Measurements from ENCODE around the gene LMCD1. TPM values are rescaled to one million over a fixed set of nuclear protein-coding genes. Genes with fewer than 3 reads are reported as not detected.

The LMCD1 gene
- total RNA-seq, 6 experiments from 2014 or later = 3.0 to 24.0 (median 8.4) TPM

DNA sequence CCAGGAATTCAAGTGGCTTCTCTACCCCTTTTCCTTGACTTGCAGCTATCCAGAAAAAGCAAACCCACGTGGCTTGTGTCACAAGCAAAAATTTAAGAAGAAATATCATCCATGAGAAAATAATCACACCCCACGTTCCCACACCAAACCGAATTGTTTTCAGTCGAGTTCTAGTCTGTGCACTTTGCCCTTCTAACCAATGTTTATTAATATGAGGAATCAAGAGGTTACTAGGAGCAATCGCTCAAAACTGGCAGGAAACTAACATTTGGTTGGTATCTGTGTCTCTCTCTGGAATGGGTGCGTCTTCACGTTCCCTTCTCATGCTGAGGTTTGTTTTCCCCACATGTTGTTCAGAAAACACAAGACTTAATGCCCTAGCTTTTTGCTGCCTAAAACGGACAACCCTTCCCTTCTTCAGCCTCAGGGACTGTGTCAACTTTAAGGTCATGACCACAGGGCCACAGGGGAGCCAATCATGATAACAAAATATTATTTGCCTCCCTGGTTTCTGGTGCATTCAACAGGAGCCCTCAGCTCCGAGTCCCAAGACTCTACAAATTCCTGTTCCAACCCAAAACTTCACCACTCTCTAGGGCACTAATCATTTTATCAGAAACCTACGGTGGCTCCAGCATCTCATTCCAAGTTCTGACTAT lies 41.4 kb upstream of the LMCD1 start:
- peak overlapping the region; percentile 2 to 6 (median 2) for H3K27ac ChIP-seq
- peaks cover 0 to 14% (median 6%) of the 10 kb centered on the region in 4 donors for H3K4me1 ChIP-seq
- WGBS (ENCODE audit: insufficient coverage, low coverage, low lambda C conversion rate, missing lambda C conversion rate) = 30% methylated on average over 10 of the region's 10 CpGs
- TF ChIP-seq, protein P1, sequence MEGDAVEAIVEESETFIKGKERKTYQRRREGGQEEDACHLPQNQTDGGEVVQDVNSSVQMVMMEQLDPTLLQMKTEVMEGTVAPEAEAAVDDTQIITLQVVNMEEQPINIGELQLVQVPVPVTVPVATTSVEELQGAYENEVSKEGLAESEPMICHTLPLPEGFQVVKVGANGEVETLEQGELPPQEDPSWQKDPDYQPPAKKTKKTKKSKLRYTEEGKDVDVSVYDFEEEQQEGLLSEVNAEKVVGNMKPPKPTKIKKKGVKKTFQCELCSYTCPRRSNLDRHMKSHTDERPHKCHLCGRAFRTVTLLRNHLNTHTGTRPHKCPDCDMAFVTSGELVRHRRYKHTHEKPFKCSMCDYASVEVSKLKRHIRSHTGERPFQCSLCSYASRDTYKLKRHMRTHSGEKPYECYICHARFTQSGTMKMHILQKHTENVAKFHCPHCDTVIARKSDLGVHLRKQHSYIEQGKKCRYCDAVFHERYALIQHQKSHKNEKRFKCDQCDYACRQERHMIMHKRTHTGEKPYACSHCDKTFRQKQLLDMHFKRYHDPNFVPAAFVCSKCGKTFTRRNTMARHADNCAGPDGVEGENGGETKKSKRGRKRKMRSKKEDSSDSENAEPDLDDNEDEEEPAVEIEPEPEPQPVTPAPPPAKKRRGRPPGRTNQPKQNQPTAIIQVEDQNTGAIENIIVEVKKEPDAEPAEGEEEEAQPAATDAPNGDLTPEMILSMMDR (IDR thresholded peaks at IDR 0.05) = no peak
- TF ChIP-seq POLR2A (IDR thresholded peaks at IDR 0.05) = no peak
- intact Hi-C loops (cut with DNase I) = no loop called here
- no peak overlapping the region for H3K4me3 ChIP-seq
- DNase-seq = no peak
- no peaks in the 10 kb centered on the region for H3K27me3 ChIP-seq
- H3K9me3 ChIP-seq = no peaks in the 10 kb centered on the region
- no peaks in the 10 kb centered on the region for H3K36me3 ChIP-seq
- peak; percentile 70 to 78 (median 76) for ATAC-seq

DNA sequence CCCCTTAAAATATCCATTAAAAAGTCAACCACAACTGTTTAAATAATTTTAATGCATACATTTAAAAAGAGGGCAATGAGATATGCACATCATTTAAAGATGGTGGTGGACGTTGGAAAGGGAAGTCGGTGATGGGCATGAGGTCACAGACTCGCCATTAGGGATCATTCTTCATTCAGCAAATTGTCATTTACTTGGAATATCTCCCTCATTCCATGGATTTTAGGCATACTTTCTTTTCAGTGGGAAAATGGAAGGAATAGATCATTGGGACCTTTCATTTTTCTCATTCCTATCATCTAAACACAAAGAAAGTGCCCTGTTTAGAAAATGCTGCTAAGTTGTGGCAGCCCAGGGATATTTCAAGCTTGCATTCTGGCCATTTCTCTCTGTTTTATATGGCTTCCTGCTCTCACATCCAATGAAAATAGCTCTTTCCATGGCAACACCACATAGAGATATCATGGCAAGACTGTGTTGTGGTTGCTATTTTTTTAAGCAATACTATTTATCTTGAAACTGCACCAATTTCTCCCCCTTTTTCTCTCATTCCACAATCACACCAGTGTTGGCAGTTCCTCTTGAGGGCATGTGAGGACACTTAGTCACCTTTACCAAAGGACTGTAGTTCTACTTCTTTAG lies 40.7 kb upstream of the LMCD1 start:
- H3K4me3 ChIP-seq = no peak overlapping the region
- H3K36me3 ChIP-seq = no peaks in the 10 kb centered on the region
- 80% methylated on average over 3 of the region's 3 CpGs for WGBS (ENCODE audit: insufficient coverage, low coverage, low lambda C conversion rate, missing lambda C conversion rate)
- TF ChIP-seq POLR2A (IDR thresholded peaks at IDR 0.05) = no peak
- TF ChIP-seq, protein P1 (IDR thresholded peaks at IDR 0.05) = no peak
- ATAC-seq (peak; percentile 64 to 81 (median 78)), DNase-seq (no peak)
- intact Hi-C loops (cut with DNase I) = no loop called here
- no peaks in the 10 kb centered on the region for H3K9me3 ChIP-seq
- H3K27me3 ChIP-seq = no peaks in the 10 kb centered on the region
- H3K27ac ChIP-seq = peak overlapping the region in 1 of 3 donors; percentile 2
- H3K4me1 ChIP-seq = peaks cover 0 to 14% (median 6%) of the 10 kb centered on the region in 4 donors

DNA sequence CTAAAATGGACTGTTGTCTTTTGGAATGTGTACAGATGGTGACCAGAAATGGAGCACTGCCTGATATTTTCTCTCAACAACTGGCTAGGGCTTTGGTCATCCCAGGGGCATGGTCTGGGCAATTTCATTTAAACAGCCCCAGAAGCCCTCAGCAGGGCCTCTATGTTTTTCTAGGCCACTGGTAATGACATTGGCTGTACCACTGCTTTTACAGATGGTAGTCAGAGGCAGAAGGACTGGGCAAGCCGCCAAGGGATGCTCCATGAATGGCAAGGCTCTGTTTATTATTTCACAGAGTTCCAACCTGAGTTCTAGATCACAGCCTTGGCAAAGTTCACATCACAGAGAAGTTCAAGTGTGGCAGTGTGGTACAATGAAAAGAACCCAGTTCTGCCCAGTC lies 37.0 kb upstream of the LMCD1 start:
- 100% methylated on average over 1 of the region's 1 CpG for WGBS (ENCODE audit: insufficient coverage, low coverage, low lambda C conversion rate, missing lambda C conversion rate)

DNA sequence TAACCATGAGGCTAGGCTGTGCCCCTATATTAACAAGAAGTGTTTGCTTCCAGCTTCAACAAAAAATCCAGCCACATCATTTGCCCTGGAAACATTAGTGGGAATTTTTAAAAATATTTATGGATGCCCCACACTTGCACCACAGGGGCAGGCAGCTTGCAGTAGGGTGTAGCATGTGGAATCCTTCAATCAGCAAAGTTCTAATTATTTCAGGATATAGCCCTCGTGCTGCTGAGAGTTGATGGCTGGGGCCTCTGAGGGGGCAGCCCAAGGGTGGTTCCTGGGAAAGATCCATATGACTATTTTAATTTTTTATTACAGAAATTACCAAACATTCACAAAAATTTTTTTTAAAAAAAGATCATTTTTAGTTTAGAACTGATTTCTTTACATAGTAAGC lies 35.1 kb upstream of the LMCD1 start:
- no peaks in the 10 kb centered on the region for H3K27me3 ChIP-seq
- H3K36me3 ChIP-seq = no peaks in the 10 kb centered on the region
- ATAC-seq (no peak), DNase-seq (no peak)
- 77% methylated on average over 1 of the region's 1 CpG for WGBS (ENCODE audit: insufficient coverage, low coverage, low lambda C conversion rate, missing lambda C conversion rate)
- H3K9me3 ChIP-seq = no peaks in the 10 kb centered on the region
- intact Hi-C loops (cut with DNase I) = no loop called here
- no peaks in the 10 kb centered on the region for H3K4me1 ChIP-seq
- TF ChIP-seq POLR2A (IDR thresholded peaks at IDR 0.05) = no peak
- TF ChIP-seq, protein P1 (IDR thresholded peaks at IDR 0.05) = no peak
- no peak overlapping the region for H3K27ac ChIP-seq
- no peak overlapping the region for H3K4me3 ChIP-seq

More for the DNA sequence above, 37.0 kb upstream of the LMCD1 start:
- Histone ChIP-seq H3K4me1 (peaks cover 0 to 13% (median 4%) of the 10 kb centered on the region in 4 donors), H3K9me3 (no peaks in the 10 kb centered on the region), H3K27me3 (no peaks in the 10 kb centered on the region), H3K36me3 (no peaks in the 10 kb centered on the region), H3K4me3 (no peak overlapping the region), H3K27ac (no peak overlapping the region)
- DNase-seq = no peak
- intact Hi-C loops (cut with DNase I) = no loop called here
- ATAC-seq = no peak
- TF ChIP-seq POLR2A (IDR thresholded peaks at IDR 0.05) = no peak
- TF ChIP-seq, protein P1 (IDR thresholded peaks at IDR 0.05) = no peak

Data from right lobe of liver (tissue), 6 donors.